ENCODE measurements around the gene RPGRIP1. TPM values are rescaled to one million over a fixed set of nuclear protein-coding genes. Genes with fewer than 3 reads are reported as not detected.

Gene RPGRIP1
- total RNA-seq, 2 donors from 2014 or later: 0.12 TPM; not detected in 1

DNA sequence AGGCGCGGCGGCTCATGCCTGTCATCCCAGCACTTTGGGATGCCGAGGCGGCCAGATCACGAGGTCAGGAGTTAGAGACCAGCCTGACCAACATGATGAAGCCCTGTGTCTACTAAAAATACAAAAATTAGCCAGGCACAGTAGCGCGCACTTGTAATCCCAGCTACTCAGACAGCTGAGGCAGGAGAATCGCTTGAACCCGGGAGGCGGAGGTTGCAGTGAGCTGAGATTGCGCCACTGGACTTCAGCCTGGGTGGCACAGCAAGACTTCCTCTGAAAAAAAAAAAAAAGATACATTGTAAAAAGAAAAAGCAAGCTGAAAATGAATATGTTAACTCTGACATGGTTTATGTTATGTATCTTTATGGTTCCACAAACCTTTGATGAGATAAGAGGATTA is 33.6 kb downstream of the RPGRIP1 start:
- no peak overlapping the region for H3K4me3 ChIP-seq
- no peaks in the 10 kb centered on the region for H3K4me1 ChIP-seq
- no peak for TF ChIP-seq CTCF (IDR thresholded peaks at IDR 0.05)
- DNase-seq (ENCODE audit: low spot score): no peak
- H3K27me3 ChIP-seq: no peaks in the 10 kb centered on the region
- no peaks in the 10 kb centered on the region for H3K9me3 ChIP-seq
- no peaks in the 10 kb centered on the region for H3K36me3 ChIP-seq
- no peak overlapping the region for H3K27ac ChIP-seq

DNA sequence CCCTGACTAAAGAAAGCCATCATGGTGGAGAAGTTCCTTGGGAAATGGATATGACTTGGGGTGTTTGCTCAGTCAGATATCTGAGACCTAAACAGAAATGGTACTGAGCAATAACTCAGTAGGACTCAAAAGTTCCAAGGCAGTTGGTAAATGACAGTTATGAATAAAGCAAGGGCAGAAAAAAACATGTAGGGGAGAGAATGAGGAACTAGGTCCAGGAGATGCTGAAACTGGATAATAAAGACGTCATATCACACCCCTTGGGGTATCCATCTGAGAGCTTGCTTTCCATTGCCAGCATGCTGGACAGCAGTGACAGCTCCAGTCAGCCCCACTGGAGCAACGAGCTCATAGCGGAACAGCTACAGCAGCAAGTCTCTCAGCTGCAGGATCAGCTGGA is 37.5 kb downstream of the RPGRIP1 start:
- no peak overlapping the region for H3K4me3 ChIP-seq
- H3K4me1 ChIP-seq: no peaks in the 10 kb centered on the region
- H3K27me3 ChIP-seq: no peaks in the 10 kb centered on the region
- no peak for DNase-seq (ENCODE audit: low spot score)
- no peaks in the 10 kb centered on the region for H3K36me3 ChIP-seq
- H3K27ac ChIP-seq: no peak overlapping the region
- no peaks in the 10 kb centered on the region for H3K9me3 ChIP-seq
- TF ChIP-seq CTCF (IDR thresholded peaks at IDR 0.05): no peak

- DNase-seq (ENCODE audit: low spot score): no peak
- no peak overlapping the region for H3K27ac ChIP-seq
- no peaks in the 10 kb centered on the region for H3K36me3 ChIP-seq
- H3K9me3 ChIP-seq: no peaks in the 10 kb centered on the region
- no peaks in the 10 kb centered on the region for H3K27me3 ChIP-seq
- H3K4me1 ChIP-seq: no peaks in the 10 kb centered on the region
- no peak for TF ChIP-seq CTCF (IDR thresholded peaks at IDR 0.05)
- no peak overlapping the region for H3K4me3 ChIP-seq
Observed at GRCh38 chr14:21320913-21321312, 41.0 kb downstream of the RPGRIP1 start.

- Histone ChIP-seq H3K9me3 (no peaks in the 10 kb centered on the region), H3K27me3 (no peaks in the 10 kb centered on the region), H3K36me3 (no peaks in the 10 kb centered on the region), H3K4me1 (no peaks in the 10 kb centered on the region), H3K4me3 (no peak overlapping the region), H3K27ac (no peak overlapping the region)
- no peak for DNase-seq (ENCODE audit: low spot score)
- TF ChIP-seq CTCF (IDR thresholded peaks at IDR 0.05): no peak
Observed at GRCh38 chr14:21322716-21323115, 42.8 kb downstream of the RPGRIP1 start.

- TF ChIP-seq CTCF (IDR thresholded peaks at IDR 0.05): no peak
- Histone ChIP-seq H3K4me3 (no peak overlapping the region), H3K36me3 (no peaks in the 10 kb centered on the region), H3K4me1 (no peaks in the 10 kb centered on the region), H3K27me3 (no peaks in the 10 kb centered on the region), H3K9me3 (no peaks in the 10 kb centered on the region), H3K27ac (no peak overlapping the region)
- DNase-seq (ENCODE audit: low spot score): no peak
Observed at GRCh38 chr14:21326972-21327371, 47.1 kb downstream of the RPGRIP1 start.

Other genes starting within 250 kb of the RPGRIP1 start
- gene TPPP2, start 249.9 kb upstream of the RPGRIP1 start, total RNA-seq: under 1 TPM in 1 of 2 donors, not detected in 1; 0.86 TPM
- gene RNASE13, start 245.3 kb upstream of the RPGRIP1 start, total RNA-seq: not detected
- gene RNASE7, start 237.7 kb upstream of the RPGRIP1 start, total RNA-seq: not detected
- gene RNASE8, start 222.3 kb upstream of the RPGRIP1 start, total RNA-seq: not detected
- gene ARHGEF40, start 209.8 kb upstream of the RPGRIP1 start, total RNA-seq: 10 to 100 TPM; 14.3 to 16.0 TPM
- 10 to 100 TPM; 49.7 to 66.6 TPM for gene ZNF219, start 181.4 kb upstream of the RPGRIP1 start, total RNA-seq
- not detected for gene TMEM253, start 179.0 kb upstream of the RPGRIP1 start, total RNA-seq
- not detected for gene OR5AU1, start 124.0 kb upstream of the RPGRIP1 start, total RNA-seq
- gene HNRNPC, start 10.6 kb upstream of the RPGRIP1 start, total RNA-seq: 100 to 1,000 TPM; 254 to 277 TPM
- 10 to 100 TPM; 30.0 to 35.9 TPM for gene SUPT16H, start 103.9 kb downstream of the RPGRIP1 start, total RNA-seq
- 10 to 100 TPM; 31.9 to 39.1 TPM for gene CHD8, start 176.0 kb downstream of the RPGRIP1 start, total RNA-seq
- 10 to 100 TPM; 11.8 to 22.2 TPM for gene RAB2B, start 196.9 kb downstream of the RPGRIP1 start, total RNA-seq
- 10 to 100 TPM; 40.2 to 40.3 TPM for gene TOX4, start 197.1 kb downstream of the RPGRIP1 start, total RNA-seq
- 10 to 100 TPM; 25.1 to 27.4 TPM for gene METTL3, start 231.3 kb downstream of the RPGRIP1 start, total RNA-seq
- gene SALL2, start 246.3 kb downstream of the RPGRIP1 start, total RNA-seq: 10 to 100 TPM in 1 of 2 donors, 1 to 10 TPM in 1; 4.9 to 15.7 TPM